8988T (cell line): ENCODE measurements around the gene FXYD6.
"Not testable (repeated sequence)": the region's sequence is repeated elsewhere in the genome, so short reads cannot be mapped to it uniquely, and the experiment has no call there.

Experiments used
- DNase-seq: peaks from one replicate; pipeline ENCODE4 v3.0.0; 2011

Gene FXYD6

DNA sequence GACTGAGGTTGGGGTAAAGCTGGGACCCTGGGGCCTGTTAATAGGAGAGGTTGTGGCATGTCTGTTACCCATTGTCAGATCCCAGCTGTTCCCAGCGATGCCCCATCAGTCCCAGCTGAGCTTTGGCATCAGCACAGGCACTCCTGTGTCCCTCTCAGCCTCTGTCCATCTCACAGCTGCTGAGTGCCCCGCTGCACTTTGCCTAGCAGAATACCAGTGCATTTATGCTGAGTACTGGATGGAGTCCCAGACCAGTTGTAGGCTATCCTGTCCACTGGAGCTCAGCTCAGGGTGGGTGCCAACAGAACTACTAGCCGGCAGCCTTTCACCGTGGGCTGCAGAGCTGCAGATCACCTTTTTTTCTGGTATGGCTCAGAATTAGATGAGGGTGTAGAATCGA is 9.9 kb downstream of the FXYD6 start:
- DNase-seq: no peak

DNA sequence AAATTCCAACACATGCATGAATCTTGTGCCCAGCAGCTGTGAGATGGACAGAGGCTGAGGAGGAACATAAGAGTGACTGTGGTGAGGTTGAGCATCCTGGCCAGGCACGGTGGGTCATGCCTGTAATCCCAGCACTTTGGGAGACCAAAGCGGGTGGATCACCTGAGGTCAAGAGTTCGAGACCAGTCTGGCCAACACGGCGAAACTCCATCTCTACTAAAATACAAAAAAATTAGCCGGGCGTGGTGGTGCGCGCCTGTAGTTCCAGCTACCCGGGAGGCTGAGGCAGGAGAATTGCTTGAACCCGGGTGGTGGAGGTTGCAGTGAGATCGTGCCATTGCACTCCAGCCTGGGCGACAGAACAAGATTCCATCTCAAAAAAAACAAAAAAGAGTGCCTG is 10.9 kb downstream of the FXYD6 start:
- DNase-seq: not testable (repeated sequence)

DNA sequence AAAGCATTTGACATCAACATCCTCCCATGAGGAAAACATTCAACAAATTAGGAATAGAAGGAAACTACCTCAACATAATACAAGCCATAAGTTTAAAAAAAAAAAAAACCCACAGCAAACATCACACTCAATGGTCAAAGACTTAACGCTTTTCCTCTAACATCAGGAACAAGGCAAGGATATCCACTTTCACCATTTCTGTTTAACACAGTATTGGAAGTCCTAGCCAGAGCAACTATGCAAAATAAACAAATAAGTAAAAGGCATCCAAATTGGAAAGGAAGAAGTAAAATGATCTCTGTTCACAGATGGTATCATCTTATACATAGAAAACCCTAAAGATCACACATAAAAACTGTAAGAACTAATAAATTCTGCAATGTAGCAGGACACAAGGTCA is 13.1 kb downstream of the FXYD6 start:
- no peak for DNase-seq

DNA sequence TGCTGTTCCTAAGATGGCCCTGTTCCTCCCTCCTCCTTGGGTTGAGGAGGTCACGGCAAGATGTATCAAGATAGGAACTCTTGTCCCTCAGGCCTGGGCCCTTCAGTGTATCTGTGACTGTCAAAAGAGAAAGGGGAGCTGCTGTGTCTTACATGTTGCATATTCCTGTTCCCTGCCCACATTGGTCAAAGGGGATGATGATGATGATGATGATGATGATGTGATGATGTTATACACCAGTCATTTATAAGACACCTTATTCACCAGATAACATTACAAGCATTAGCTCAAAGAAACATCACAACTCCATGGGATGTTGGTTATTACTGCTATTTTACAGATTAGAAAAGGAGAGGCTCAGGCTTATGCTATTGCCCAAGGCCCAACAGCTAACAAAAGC is 13.7 kb downstream of the FXYD6 start:
- DNase-seq: no peak

- no peak for DNase-seq
These were observed 14.3 kb downstream of the FXYD6 start for GRCh38 chr11:117862019-117862725.

- DNase-seq: no peak
These were observed 15.1 kb downstream of the FXYD6 start for GRCh38 chr11:117861151-117862018.

DNA sequence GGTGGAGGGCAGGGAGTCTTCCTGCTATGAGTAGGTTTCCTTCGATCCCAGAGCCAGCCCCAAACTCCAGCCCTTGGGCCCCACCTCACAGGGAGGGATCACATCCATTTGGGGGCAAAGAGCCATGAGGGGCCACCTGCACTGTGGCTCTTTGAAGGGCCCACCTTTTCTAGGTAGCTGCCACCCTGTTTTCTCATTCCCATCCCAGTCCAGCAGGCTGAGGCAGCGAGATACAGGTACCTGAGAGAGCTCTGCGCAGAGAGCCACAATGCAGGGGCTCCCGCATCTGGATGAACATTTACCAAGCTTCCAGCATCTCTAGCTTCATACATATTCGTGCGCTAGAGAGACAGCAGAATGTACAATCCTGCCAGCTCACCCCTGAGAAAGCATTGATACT is 16.3 kb downstream of the FXYD6 start:
- no peak for DNase-seq

DNA sequence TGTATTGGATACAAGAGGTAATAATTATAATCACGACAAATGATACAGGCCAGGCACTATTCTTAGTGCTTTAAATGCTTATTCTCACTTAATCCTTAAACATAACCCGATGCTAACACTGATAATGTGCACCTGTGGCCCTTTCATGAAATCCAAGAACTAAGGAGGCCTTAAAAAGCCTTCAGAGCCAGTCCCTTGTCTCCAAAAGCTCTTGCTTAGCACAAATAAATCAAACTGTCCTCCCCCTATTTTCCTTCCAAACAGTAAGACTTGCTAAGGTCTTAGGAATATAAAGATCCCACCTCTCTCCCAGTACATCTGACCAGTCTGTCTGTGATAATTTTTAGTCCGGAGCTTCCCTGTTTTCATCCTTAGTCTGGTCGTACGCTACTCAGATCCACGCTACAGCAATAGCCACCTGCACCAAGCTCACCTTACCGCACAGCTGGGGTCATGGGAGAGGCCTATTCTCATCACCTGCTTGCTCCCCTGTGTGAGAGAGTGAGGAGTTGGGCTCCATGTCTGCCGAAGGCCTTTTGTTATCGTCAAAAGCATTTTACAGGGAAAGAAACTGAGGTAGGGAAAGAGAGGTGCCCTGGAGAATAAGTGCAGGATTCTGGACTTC is 16.9 kb downstream of the FXYD6 start:
- DNase-seq: no peak

GRCh38 chr11:117859061-117859460 is 17.4 kb downstream of the FXYD6 start:
- DNase-seq: no peak

DNA sequence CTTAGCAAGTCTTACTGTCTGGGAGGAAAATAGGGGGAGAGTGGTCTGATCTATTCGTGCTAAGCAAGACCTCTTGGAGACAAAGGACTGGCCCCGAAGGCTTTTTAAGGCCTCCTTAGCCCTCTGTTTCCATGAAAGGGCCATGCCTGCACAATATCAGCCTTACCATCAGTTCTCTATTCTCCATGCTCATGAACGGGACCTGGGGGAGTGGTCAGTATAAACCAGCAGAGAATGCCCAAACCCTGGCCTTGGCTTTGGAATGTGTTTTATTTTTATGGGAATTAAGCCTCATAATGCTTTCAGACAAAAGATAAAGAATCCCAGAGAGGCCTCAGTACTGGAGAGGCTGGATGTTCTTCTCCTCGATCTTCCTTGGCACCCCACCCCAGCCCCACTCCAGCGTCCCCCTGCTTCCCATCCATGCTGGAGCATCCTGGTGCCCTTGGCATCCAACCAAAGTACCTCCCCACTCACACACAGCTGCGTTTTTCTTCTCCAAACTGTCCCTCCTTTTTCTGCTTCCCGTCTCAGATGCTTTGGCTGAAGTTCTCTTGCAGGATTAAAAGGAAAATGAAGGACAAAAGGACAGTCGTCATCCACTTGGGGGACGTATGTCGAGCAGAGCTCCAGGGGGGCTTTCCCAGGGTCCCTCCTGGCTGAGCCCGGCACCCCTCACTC is 18.6 kb downstream of the FXYD6 start:
- DNase-seq: no peak

DNA sequence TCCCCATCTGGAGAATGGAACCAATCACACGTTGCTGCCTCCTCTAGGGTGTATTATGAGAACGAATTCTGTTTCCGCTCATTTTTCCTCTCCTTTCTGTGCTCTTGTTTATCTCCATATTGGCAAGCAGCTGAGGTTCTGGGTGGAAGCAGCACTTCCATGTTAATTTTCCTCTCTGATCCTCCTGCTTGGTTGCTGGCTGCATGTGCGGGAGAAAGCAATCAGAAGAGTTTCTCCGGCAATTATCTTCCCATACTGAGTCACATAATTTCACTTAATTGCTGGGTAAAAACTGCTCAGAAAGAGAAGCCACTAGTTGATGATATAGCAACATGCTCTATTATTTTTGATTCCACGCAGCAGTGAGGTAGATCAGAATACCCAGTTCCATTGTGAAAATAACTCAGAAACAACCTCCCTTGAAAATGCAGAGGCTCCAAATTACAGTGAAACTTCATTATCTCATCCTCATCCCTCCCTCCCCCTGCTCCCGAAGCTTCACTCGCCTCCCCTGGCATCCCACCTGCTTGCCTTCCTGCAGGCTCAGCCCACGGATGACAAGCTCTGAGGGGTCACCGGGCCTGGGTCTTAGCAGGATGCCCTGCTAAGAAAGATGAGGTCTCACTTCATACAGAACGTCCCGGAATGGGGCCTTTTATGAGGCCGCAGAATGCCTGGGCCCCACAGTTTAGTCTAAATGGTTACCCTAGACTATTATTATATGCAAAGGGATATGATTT is 20.4 kb downstream of the FXYD6 start:
- no peak for DNase-seq

DNA sequence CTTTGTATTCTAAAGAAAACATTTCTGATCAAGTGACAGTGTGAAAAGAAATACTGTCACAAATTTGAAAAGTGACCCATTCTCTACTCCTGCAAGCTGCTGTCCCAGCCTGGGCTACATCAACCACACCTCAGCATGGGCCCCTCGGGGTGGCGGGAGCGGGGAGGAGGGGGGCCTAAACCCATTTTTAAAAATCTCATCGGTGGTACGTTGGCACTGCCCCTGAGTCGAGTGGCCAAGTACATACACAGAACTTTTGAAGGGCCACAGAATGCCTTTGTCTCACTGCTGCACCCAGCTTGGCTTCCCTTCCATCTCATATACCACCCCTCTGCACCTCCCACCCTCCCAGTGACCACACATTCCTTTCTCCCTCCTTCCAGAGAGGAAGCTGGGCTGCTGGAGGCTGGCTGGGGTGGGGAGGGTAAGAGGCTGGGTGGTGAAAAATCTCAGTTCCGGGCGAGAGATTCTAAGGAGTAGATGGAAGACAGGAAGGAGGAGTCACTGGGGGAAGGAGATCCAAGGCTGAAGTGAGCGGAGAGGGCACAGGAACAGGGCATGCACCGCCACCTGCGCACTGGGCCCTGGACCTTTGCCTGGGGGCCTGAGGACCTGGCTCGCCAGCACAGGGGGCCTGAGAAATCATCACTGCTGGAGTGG is 21.1 kb downstream of the FXYD6 start:
- no peak for DNase-seq

DNA sequence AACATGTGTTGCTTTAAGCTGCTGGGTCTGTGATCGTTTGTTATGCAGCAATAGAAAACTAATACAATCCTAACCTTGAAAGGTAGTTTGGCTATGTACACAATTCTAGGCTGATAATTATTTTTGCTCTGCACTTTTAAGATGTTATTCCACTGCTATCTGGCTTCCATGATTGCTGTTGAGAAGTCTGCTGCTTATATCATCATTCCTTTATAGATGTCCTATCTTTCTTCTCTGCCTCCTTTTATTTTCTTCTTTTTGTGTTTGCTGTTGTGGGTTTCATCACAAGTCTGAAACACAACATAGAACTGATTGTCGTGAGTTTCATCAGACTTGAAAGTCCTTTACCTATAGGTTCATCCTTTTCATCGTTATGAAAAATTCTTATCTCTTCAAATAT is 24.1 kb downstream of the FXYD6 start:
- DNase-seq: no peak

DNA sequence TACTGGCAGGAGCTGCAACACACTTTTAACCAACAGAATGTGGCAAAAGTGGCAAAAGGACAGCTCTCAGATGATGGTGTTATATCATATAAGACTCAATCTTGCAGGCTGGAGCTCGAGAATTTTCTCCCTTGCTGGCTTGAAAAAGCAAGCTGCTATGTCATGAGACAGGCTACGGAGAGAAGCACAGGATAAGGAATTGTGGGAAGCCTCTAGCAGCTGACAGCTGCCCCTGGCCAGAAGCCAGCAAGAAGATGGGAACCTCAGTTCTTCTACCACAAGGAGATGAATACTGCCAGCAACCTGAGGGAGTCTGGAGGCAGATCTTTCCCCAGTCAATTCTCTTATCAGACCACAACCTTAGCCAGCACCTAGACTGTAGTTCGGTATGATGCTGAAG is 24.6 kb downstream of the FXYD6 start:
- DNase-seq: no peak

GRCh38 chr11:117851106-117851505 is 25.4 kb downstream of the FXYD6 start:
- DNase-seq: no peak

GRCh38 chr11:117849781-117850414 is 26.6 kb downstream of the FXYD6 start:
- DNase-seq: no peak

GRCh38 chr11:117843666-117844484 is 32.6 kb downstream of the FXYD6 start:
- no peak for DNase-seq

- DNase-seq: no peak
These were observed 34.1 kb downstream of the FXYD6 start for GRCh38 chr11:117842131-117842941.

GRCh38 chr11:117841551-117842031 is 34.9 kb downstream of the FXYD6 start:
- no peak for DNase-seq
